PC-3 (cell line): ENCODE data around the gene ARHGEF3. TPM values are rescaled to one million over a fixed set of nuclear protein-coding genes. Genes with fewer than 3 reads are reported as not detected.

Experiments used
- ATAC-seq: fragments of 200-7000 bp; cut with Tn5 transposase; 2 replicates; pipeline ENCODE4 v1.9.1; 2020; ENCODE audit warnings: mild to moderate bottlenecking, moderate library complexity
- BruUV-seq: library from RNA; stranded (reverse); fragments of 400-500 nt; replicated peaks from 2 replicates; lab custom pipeline; 2021; lab: Mats Ljungman, UMichigan
- CTCF ChIA-PET: fragments of 300-600 bp; sonication (Branson Sonifier 250); formaldehyde crosslinking; loops from one replicate; lab custom pipeline; 2022; ENCODE audit warnings: antibody characterized with exemption; lab: Charles Lee
- POLR2A ChIA-PET: fragments of 300-600 bp; sonication (Branson Sonifier 250); formaldehyde crosslinking; loops from one replicate; lab custom pipeline; 2022; ENCODE audit warnings: antibody characterized with exemption; ENCODE audit not compliant: unreplicated experiment; lab: Charles Lee
- DNase-seq: peaks from one replicate; pipeline ENCODE4 v3.0.0-alpha.2; 2015
- H2AFZ ChIP-seq: fragments of 300-600 bp; sonication (generic); 2 replicates; pipeline ENCODE4 v1.6.0; 2016; ENCODE audit warnings: antibody characterized with exemption, low read length
- H3F3A ChIP-seq: fragments of 300-600 bp; sonication (generic); one replicate; pipeline ENCODE4 v1.6.0; 2017; ENCODE audit warnings: antibody characterized with exemption, low read length, control low read depth, mild to moderate bottlenecking; ENCODE audit not compliant: unreplicated experiment
- H3K27ac ChIP-seq: fragments of 300-600 bp; sonication (generic); 2 replicates; pipeline ENCODE4 v1.5.1; 2016; ENCODE audit warnings: mild to moderate bottlenecking, low read length
- H3K27me3 ChIP-seq: fragments of 300-600 bp; sonication (generic); 2 replicates; pipeline ENCODE4 v1.6.1; 2016; ENCODE audit warnings: low read length, mixed read lengths
- H3K36me3 ChIP-seq: fragments of 300-600 bp; sonication (generic); 2 replicates; pipeline ENCODE4 v1.6.1; 2016; ENCODE audit warnings: low read depth, mixed run types, low read length, mixed read lengths
- H3K4me1 ChIP-seq: fragments of 300-600 bp; sonication (generic); 2 replicates; pipeline ENCODE4 v1.5.1; 2016; ENCODE audit warnings: low read length; ENCODE audit not compliant: insufficient read depth
- H3K4me2 ChIP-seq: fragments of 300-600 bp; sonication (generic); 2 replicates; pipeline ENCODE4 v1.6.0; 2016; ENCODE audit warnings: low read length
- H3K4me3 ChIP-seq: fragments of 300-600 bp; sonication (generic); 2 replicates; pipeline ENCODE4 v1.5.1; 2016; ENCODE audit warnings: mild to moderate bottlenecking, low read length, mixed read lengths
- H3K79me2 ChIP-seq: fragments of 300-600 bp; sonication (generic); 2 replicates; pipeline ENCODE4 v1.6.1; 2017; ENCODE audit warnings: low read length, mixed read lengths
- H3K9ac ChIP-seq: fragments of 300-600 bp; sonication (generic); 2 replicates; pipeline ENCODE4 v1.6.0; 2016; ENCODE audit warnings: mild to moderate bottlenecking, low read length
- H3K9me2 ChIP-seq: fragments of 300-600 bp; sonication (generic); replicated peaks from 2 replicates; pipeline ENCODE4 v1.6.1; 2016; ENCODE audit warnings: mixed run types, low read length, mixed read lengths
- H3K9me3 ChIP-seq: fragments of 300-600 bp; sonication (generic); 2 replicates; pipeline ENCODE4 v1.6.1; 2016; ENCODE audit warnings: low read length, mixed read lengths
- H4K20me1 ChIP-seq: fragments of 300-600 bp; sonication (generic); 2 replicates; pipeline ENCODE4 v1.6.1; 2016; ENCODE audit warnings: low read length, mixed read lengths
- EZH2 ChIP-seq: fragments of 300-600 bp; sonication (generic); IDR thresholded peaks from one replicate; pipeline ENCODE4 v1.6.1; 2017; ENCODE audit warnings: antibody characterized with exemption, mild to moderate bottlenecking, low read length; ENCODE audit not compliant: unreplicated experiment
- EZH2phosphoT487 ChIP-seq: fragments of 300-600 bp; sonication (generic); IDR thresholded peaks from 2 replicates; pipeline ENCODE4 v1.6.1; 2018; ENCODE audit warnings: mild to moderate bottlenecking, antibody characterized with exemption, low read length, borderline replicate concordance
- intact Hi-C: fragments of 100-400 bp; cut with micrococcal nuclease; formaldehyde crosslinking; loops from 2 replicates; pipeline ENCODE4 v1.9.0; 2023
- total RNA-seq: library from RNA; depleted of rRNA; stranded (reverse); fragments of >200 nt; gene quantifications from 2 replicates; pipeline ENCODE4 v1.2.3, GENCODE V29; 2014
- TF ChIP-seq, protein P1 (sequence below): fragments of 300-600 bp; sonication (generic); conservative IDR thresholded peaks from 2 replicates; pipeline ENCODE4 v1.5.1; 2017; ENCODE audit warnings: antibody characterized with exemption, low read depth, mild to moderate bottlenecking, low read length

Gene ARHGEF3
- total RNA-seq, 1 experiment from 2014 or later = 8.7 TPM

DNA sequence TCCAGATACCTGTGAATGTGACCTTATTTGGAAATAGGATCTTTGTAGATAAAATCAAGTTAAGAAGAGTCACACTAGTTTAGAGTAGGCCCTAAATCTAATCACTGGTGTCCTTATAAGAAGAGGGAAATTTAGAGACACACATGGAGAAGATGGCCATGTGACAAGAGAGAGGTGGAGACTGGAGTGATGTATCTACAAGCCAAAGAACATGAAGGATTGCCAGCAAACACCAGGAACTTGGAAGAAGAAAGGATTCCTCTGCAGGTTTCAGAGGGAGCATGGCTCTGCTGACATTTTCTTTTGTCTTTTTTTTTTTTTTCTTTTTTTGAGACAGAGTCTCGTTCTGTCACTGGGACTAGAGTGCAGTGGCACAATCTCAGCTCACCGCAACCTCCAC lies 20.8 kb downstream of the ARHGEF3 start:
- Histone ChIP-seq H3K9me3 (no peaks in the 10 kb centered on the region), H3K27me3 (no peaks in the 10 kb centered on the region), H3F3A (peaks cover 5% of the 10 kb centered on the region), H2AFZ (no peak overlapping the region), H3K4me3 (no peak overlapping the region), H3K9ac (no peak overlapping the region), H3K4me2 (no peak overlapping the region), H3K4me1 (peaks cover 23% of the 10 kb centered on the region), H4K20me1 (peaks cover 15% of the 10 kb centered on the region; the same call in 1 of the 2 replicates), H3K79me2 (no peaks in the 10 kb centered on the region), H3K27ac (no peak overlapping the region), H3K9me2 (no peaks in the 10 kb centered on the region), H3K36me3 (no peaks in the 10 kb centered on the region)
- POLR2A ChIA-PET = no interaction called here
- no TSS peak for BruUV-seq
- intact Hi-C loops = no loop called here
- no peak for TF ChIP-seq EZH2phosphoT487
- TF ChIP-seq, protein P1, sequence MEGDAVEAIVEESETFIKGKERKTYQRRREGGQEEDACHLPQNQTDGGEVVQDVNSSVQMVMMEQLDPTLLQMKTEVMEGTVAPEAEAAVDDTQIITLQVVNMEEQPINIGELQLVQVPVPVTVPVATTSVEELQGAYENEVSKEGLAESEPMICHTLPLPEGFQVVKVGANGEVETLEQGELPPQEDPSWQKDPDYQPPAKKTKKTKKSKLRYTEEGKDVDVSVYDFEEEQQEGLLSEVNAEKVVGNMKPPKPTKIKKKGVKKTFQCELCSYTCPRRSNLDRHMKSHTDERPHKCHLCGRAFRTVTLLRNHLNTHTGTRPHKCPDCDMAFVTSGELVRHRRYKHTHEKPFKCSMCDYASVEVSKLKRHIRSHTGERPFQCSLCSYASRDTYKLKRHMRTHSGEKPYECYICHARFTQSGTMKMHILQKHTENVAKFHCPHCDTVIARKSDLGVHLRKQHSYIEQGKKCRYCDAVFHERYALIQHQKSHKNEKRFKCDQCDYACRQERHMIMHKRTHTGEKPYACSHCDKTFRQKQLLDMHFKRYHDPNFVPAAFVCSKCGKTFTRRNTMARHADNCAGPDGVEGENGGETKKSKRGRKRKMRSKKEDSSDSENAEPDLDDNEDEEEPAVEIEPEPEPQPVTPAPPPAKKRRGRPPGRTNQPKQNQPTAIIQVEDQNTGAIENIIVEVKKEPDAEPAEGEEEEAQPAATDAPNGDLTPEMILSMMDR = no peak
- no peak for TF ChIP-seq EZH2
- no peak for ATAC-seq
- no peak for DNase-seq
- CTCF ChIA-PET = no interaction called here

DNA sequence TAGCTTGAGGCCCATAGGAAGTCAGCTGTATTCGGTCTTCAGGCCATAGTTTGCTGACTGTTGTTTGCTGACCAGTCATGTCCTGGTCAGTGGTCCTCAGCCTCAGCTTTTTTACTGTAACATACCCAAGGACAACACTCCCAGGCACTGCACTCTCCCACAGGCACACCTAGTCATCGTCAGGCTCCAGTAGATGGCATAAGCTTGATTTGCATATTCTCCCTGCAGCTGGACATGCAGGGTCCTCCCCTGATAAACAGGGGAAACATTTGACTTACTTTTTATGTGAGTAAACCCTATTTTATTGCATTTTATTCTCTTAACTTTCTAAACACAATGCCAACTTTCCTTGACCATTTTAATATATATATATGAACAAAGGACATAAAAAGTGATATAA lies 22.9 kb downstream of the ARHGEF3 start:
- Histone ChIP-seq H3K4me3 (no peak overlapping the region), H3K9me3 (no peaks in the 10 kb centered on the region), H3K9me2 (no peaks in the 10 kb centered on the region), H3K9ac (no peak overlapping the region), H3K4me1 (peaks cover 14% of the 10 kb centered on the region), H3K4me2 (no peak overlapping the region), H4K20me1 (peaks cover 6% of the 10 kb centered on the region; the same call in 1 of the 2 replicates), H3K79me2 (no peaks in the 10 kb centered on the region), H3K27me3 (no peaks in the 10 kb centered on the region), H3K36me3 (no peaks in the 10 kb centered on the region), H3F3A (no peaks in the 10 kb centered on the region), H3K27ac (no peak overlapping the region), H2AFZ (no peak overlapping the region)
- ATAC-seq (no peak), DNase-seq (no peak)
- no TSS peak for BruUV-seq
- intact Hi-C loops = no loop called here
- POLR2A ChIA-PET = no interaction called here
- no peak for TF ChIP-seq EZH2
- no peak for TF ChIP-seq EZH2phosphoT487
- TF ChIP-seq, protein P1 = no peak
- CTCF ChIA-PET = no interaction called here

DNA sequence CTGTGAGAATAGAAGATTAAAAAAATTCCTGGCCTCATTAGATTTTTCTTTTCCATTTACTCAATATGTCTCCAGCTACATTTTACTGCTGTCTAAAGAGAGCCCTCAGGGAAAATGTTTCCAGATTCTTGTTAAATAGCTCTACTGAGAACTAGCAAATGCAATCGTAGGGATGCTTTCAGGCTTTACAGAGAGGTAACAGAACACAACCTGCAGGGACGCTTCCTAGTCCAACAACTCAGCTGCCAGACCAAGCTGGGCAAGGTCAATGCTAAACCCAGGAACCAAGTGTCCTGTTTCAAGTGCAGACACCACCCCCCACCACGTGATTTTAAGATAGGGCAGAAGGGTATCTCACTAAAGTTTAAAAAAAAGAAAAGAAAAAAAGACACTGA lies 25.2 kb downstream of the ARHGEF3 start:
- POLR2A ChIA-PET = no interaction called here
- no peak for ATAC-seq

More for the DNA sequence above, 25.2 kb downstream of the ARHGEF3 start:
- H3K79me2 ChIP-seq = no peaks in the 10 kb centered on the region
- no peak for DNase-seq
- H3F3A ChIP-seq = no peaks in the 10 kb centered on the region
- intact Hi-C loops = no loop called here
- no peak overlapping the region for H3K4me3 ChIP-seq
- no peaks in the 10 kb centered on the region for H4K20me1 ChIP-seq
- H3K4me1 ChIP-seq = no peaks in the 10 kb centered on the region
- H2AFZ ChIP-seq = no peak overlapping the region
- H3K27ac ChIP-seq = no peak overlapping the region
- TF ChIP-seq EZH2 = no peak
- TF ChIP-seq, protein P1 = no peak
- no peak for TF ChIP-seq EZH2phosphoT487
- CTCF ChIA-PET = no interaction called here
- no TSS peak for BruUV-seq
- no peaks in the 10 kb centered on the region for H3K9me3 ChIP-seq
- H3K9ac ChIP-seq = no peak overlapping the region
- no peak overlapping the region for H3K4me2 ChIP-seq
- no peaks in the 10 kb centered on the region for H3K9me2 ChIP-seq
- no peaks in the 10 kb centered on the region for H3K36me3 ChIP-seq
- no peaks in the 10 kb centered on the region for H3K27me3 ChIP-seq
